Stimulated activated CD8-positive, alpha-beta memory T cell treated with anti-CD3 and anti-CD28 coated beads, Interleukin-7, amount 100 ng/mL, for 1 hour (primary cell): ENCODE measurements around the gene GNAT3.

ENCODE experiments used
- DNase-seq, 2 donors: peaks; one replicate each; pipeline ENCODE4 v3.0.0-alpha.2; 2020; ENCODE audit warnings: low read depth in 2 of 2

Gene GNAT3

DNA sequence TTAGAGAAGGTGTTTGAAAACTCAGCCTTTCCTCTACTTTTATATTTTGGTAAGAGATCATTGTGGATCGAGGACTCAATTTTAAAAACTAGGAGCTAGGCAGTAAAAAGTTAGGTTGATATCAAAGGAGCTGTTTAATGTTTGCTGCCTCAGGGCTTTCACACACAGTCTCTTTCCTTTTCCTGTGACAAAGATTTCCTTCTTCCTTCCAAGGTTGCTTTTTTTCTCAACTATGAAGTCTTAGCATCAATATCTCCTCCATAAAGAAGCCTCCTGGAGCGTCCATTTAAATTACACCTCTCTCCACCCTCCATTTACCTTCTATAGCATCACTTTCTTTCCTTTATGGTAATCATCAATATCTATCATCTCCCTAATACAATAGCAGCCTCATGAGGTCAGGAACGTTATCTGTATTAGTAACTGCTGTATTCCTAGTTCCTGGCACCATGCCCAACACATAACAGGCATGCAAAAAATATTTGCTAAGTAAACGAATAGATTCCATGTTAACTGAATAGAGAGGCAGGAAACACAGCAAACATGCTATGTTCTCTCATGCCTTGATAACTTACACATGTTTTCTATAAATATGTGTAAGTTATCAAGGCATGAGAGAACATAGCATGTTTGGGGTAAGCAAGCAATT is 48.5 kb downstream of the GNAT3 start:
- DNase-seq, result no peak

DNA sequence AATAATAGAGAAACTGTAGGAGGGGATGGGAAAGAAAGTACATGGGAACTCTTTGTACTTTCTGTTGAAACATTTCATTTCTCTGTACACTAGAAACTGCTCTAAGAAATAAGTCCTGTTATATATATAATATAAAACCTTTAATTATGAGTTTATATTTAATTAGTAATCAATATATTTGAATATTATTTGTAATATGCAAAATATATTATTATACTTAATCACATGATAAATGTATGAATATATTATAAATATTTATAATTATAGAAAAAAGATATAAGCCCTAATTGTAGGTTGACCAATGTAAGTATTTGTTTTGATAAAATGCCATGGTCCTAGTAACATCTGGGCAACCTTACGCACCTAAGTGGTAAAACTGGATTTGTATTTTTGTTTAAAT is 51.0 kb downstream of the GNAT3 start:
- no peak for DNase-seq

- no peak for DNase-seq
Observed at GRCh38 chr7:80459776-80460510, 51.9 kb downstream of the GNAT3 start.

- no peak for DNase-seq
Observed at GRCh38 chr7:80458822-80459725, 52.8 kb downstream of the GNAT3 start.

DNA sequence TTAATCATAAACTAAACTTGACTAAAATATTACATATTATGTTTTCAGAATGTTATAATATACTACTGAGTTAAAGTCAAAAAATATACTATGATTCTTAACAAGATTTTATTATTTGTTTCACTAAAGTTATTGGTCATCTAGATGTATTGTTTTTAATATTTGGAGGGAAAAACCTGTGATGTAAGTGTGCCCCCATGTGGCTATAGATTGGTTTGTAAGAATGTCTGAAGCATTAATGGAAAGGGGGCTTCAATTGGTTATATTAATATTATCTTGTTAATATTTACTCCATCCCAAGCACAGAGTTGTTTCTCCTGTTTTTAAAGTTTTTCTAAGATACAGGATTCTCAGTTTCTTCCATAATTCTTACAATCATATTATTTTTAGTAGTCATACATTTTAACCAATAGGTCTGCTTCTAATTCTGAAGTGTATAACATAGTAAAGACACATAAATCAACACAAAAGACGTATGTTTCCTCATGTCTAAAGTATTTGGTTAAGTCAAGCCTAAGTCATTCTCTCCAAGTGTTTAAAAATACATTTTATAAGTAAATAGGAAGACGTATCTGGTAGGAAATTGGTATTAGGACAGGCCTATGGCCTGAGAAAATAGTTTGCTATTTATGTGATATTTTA is 58.0 kb downstream of the GNAT3 start:
- no peak for DNase-seq

DNA sequence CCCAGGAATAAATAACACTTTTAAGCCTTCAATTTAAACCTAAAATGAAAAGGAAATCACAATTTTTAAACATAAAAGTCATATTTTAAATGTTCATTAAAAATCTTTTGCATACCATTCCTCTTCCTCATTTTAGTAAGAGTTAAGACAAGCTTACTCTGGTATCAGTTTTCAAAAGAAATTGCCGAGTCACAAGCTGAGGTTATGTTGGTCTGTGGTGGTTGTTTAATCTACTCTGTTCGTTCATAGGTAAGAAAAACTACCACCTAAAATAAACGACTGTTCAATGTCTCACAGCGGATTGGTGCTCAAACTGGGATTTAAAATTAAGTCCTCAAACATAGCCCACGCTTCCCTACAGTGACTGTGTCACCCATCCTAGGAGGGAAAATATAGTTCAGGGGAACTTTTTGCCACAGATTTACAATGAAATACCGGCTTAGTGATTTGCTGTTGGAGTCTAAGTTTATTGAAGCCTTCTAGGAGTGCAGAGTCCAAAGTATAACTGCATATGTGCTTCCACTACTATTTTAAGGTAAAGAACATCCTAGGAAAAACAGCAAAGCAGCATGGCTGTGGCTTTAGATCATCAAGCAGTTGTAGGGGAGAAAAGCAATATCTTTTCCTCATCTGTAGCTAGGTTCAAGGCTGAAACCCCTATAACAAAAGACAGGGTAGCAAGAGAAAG is 61.1 kb downstream of the GNAT3 start:
- DNase-seq, result no peak

- DNase-seq, result no peak
Observed at GRCh38 chr7:80449836-80450235, 62.0 kb downstream of the GNAT3 start.

DNA sequence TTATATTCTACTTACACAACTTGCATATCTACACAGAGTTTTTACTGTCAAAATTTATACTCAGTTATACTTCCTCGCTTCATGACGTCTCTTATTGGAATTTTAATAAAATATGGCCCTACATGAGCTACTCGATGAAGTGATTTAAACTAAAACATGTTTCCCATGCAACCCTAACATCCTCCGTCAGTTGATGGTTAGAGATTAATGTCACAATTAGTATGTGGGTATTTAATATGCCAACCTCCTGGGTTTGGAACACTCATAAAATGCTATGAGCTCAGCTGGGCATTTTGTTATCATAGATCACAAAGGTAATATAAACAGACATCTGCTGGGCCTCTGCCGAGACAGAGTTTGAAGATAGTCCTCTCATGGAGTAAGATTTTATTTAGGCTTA is 66.5 kb downstream of the GNAT3 start:
- DNase-seq, result no peak

DNA sequence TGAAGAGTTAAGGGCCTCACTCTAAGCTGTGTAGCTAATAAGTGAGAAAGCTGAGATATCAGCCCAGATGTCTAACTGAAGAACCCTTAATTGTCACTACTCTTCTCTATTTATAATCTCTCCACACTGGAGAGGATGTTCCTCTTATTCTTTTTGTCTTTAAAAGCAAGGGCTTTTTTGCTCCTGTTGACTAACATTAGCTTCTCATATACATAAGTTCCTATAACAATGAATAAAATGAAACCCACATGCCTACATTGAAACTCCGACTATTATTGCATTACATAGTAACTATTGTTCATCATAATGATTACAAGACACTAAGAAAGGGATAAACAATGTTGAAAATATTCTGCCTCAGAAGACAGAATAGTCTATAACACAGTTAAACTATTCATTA is 67.1 kb downstream of the GNAT3 start:
- DNase-seq, result no peak

DNA sequence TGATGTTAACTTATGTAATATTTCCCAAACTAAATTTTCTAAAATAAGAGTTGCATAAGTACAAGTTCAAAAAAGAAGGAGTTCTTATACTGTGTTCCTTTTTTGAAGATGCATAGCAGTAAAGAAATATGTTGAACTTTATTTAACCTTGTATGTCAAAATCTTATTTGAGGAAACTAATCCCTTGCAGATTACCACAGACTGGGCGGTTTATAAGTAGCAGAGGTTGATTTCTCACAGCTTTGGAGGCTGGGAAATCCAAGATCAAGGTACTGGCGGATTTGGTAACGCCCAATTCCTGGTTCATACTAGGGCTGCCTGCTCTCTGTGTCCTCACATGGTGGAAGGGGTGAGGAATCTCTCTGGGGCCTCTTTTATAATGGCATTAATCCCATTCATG is 68.5 kb downstream of the GNAT3 start:
- no peak for DNase-seq

- DNase-seq, result no peak
Observed at GRCh38 chr7:80440883-80441282, 71.0 kb downstream of the GNAT3 start.

DNA sequence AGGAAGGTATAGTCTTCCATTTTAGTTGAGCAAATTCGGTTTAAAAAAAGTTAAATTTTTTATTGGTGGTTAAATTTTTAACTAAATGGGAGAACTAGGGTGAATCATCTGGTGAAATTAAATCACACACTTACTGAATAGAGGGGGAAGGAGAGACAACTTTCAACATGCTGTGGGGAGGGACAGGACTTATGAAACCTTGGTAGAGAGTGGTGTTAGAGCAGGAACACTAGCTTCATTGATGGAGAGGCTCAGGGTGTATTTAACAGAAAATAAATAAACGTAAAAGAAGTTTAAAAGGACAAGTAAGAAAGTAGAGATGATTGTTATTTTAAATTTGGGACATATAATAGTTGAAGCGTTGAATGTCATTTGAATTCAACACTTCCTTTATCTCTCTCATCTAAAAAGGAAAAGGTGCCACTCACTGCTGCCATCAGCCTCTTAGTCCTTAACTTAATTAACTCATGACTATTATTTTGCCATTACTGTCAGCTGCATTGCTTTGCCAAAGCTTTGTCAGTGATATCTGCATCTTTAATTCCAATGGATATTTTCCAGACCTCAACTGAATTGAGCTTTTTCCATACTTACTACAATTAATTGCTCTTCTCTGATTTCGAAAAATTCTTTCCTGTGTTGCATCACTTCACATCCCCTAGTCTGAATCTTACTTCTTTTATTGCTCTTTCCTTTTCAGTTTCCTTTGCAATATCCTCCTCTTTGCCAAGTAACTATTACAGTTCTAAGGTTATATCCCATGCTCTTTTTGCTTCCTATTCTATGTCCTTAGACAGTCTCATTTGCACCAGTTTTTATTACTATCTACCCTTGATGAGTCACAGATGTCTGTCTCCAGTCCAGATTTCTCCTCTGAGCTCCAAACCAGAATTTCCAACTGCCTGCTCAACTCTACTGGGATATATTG is 71.7 kb downstream of the GNAT3 start:
- DNase-seq, result no peak

DNA sequence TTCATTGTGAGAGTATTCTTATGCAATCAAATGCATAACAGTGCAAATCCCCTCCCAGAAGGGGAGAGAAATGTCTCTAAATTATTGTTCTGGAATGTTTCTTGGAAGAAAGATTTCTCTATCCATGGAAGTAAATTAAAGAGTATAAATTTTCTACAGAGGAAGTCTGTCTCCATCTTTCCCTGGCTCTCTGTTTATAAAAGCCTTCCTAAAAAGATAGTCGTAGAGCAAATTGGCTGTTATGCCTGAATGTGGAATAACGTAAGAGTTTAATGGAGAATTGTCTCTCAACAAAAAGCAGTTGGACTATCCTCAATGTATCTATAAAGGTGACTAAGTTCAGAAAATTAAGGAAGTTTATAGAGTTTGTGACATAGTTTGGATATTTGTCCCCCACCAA is 76.3 kb downstream of the GNAT3 start:
- DNase-seq, result no peak

- no peak for DNase-seq
Observed at GRCh38 chr7:80434047-80434446, 77.8 kb downstream of the GNAT3 start.

GRCh38 chr7:80432166-80432565 is 79.7 kb downstream of the GNAT3 start:
- DNase-seq, result no peak

DNA sequence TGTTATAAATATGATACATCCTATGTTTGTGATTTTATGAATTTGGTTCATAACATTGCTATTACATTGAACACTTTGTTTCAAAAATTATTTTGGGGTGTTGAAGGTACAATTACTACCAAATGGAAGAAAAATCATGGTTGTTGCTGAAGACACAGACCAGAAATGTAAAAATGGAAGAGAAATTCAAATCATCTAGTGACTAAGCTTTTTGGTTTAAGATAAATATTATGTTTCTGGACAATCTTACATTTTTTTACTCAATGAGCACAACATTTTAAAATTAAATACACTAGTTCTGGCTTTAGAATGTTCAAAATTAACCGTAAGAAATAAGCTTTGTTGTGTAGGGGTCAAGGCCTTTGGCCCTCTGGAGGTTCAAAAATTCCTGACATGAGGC is 82.7 kb downstream of the GNAT3 start:
- no peak for DNase-seq

- DNase-seq, result no peak
Observed at GRCh38 chr7:80428161-80429054, 83.5 kb downstream of the GNAT3 start.

- no peak for DNase-seq
Observed at GRCh38 chr7:80427218-80427617, 84.6 kb downstream of the GNAT3 start.

DNA sequence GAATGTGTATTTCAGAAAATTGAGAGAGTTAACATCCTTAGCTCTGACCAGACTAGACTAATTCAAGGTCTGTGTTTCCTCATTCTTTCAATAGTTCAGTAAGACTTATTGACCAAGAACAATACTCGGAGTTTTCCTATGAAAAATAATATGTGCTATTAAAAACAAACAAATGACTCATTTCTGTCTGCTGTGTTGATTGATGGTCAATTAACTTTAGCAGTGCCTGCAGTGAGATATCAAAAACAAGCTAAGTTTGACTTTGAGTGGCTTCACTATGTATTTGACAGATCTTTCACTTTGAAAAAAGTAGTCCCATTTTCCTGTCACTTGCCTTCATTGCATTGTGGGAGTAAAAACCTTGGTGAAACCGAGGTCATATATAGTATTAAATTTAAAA is 91.0 kb downstream of the GNAT3 start:
- DNase-seq, result no peak
